Stimulated activated CD4-positive, alpha-beta T cell treated with anti-CD3 and anti-CD28 coated beads, Interleukin-2, amount 100 ng/mL, for 48 hours (primary cell): ENCODE measurements around the gene IFITM1.
"Not testable (repeated sequence)": the region's sequence is repeated elsewhere in the genome, so short reads cannot be mapped to it uniquely, and the experiment has no call there.

Experiments
- DNase-seq, 2 donors: peaks; one replicate each; pipeline ENCODE4 v3.0.0-alpha.2; 2020

The IFITM1 gene

DNA sequence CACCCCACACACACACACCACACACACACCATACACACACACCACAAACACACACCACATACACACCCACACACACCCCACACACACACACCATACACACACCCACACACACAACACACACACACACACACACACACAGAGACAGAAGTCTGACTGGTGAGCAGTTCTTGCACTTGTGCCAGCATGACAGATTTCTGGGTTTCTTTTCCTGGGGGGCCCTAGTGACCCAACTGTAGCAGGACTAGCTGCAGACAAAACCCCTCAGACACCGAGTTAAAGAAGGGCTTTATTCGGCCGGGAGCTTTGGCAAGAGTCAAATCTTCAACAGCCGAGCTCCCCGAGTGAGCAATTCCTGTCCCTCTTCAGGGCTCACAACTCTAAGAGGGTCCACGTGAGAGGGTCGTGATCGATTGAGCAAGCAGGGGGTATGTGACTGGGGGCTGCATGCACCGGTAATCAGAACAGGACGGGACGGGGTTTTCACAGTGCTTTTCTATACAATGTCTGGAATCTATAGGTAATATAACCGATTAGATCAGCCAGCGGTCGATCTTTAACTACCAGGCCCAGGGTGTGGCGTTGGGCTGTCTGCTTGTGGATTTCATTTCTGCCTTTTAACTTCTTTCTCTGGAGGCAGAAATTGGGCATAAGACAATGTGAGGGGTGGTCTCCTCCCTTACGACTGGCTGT, 36.3 kb downstream of the IFITM1 start:
- not testable (repeated sequence) for DNase-seq

DNA sequence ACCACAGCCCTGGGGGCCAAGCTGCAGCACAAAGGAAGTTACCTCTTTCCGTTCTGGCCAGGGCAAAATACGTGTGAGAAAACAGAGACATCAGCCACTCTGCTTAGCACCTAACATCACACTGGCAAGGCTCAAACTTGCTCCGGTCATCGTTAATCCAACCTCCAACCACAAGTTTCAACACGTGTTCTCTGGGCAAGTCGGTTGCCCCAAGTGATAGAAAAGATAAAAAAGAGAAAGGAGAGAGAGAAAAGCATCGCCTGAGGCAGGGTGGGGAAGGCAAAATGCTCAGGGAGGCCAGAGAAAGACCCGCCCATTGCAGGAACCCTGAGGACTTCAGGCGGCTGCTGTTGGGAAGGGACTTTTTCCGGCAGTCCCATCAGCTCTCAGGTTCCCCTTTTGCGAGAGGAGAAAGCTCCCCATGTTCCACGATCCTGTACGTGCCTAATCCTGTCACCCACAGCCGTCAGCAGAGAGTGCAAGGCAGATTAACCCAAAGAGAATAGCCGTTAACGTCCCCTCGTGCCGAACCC, 36.9 kb downstream of the IFITM1 start:
- no peak for DNase-seq

DNA sequence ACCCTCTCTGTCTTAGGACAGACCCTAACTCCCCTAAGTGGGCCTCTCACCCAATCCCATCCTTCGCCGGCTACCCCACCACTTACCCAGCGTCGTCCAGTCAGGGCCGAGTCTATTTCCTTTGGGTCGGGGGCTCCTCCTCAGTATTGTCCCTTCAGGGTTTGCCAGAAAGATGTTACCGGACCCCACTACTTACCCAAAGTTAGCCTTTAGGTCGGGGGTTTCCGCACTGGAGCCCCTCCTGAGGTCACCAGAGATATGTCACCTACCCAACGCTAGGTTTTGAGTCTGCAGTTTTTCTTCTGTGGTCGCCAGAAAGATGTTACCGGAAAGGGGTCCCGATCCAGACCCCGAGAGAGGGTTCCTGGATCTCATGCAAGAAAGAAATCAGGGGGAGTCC, 37.6 kb downstream of the IFITM1 start:
- no peak for DNase-seq

DNA sequence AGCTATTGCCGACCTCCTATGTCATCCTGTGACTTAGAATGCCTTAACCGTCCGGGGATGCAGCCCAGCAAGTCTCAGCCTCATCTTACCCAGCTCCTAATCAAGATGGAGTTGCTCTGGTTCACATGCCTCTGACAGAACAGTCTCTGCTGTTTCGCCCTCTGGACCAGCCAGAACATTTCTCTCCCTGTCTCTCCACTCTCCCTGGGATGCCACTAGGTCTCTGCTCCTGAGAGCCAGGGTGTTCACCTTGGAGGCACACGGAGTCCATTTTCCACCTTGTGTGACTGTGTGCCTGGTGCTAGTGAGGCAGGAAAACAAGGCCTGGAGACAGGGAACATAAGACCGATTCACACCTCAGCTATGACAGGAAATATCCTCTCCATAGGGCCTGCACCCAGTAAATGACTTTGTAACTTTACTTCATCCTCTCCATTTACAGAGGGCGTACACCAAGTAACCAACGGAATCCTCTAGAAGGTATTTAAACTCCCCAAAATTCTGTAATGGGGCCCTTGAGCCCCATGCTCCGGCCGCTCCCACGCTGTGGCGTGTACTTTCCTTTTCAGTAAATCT, 38.7 kb downstream of the IFITM1 start:
- DNase-seq, result no peak

DNA sequence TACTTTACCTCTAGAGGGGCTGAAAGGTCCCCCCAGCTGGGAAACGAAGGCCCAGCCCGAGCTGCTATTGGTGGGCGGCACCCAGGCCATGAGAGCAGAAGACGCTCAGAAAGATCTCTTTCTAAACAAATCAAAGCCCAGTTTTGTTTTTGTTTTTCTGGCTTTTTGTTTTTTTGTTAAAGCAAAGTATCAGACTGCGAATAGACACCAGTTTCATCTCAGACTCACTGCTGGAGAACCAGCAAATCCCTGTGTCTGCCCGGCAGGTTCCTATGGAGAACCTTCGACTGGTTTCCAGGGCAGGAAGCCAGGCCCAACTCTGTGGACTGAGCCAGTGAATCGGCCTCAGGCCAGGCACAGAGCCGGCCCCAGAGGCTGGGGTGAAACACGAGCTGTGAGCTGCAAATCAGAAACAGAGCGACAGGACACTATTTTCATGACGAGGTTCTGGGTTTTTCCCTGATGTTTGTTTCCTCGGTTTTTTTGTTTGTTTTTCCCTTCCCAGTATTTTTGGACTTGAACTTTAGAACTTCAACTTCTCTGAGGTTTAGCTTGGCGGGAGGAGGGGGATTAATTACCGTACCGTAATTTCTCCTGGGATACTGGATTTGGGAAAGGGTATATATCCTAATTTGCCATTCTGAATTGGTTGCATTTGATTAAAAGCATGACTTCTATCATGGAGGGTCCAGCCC, 39.5 kb downstream of the IFITM1 start:
- no peak for DNase-seq

DNA sequence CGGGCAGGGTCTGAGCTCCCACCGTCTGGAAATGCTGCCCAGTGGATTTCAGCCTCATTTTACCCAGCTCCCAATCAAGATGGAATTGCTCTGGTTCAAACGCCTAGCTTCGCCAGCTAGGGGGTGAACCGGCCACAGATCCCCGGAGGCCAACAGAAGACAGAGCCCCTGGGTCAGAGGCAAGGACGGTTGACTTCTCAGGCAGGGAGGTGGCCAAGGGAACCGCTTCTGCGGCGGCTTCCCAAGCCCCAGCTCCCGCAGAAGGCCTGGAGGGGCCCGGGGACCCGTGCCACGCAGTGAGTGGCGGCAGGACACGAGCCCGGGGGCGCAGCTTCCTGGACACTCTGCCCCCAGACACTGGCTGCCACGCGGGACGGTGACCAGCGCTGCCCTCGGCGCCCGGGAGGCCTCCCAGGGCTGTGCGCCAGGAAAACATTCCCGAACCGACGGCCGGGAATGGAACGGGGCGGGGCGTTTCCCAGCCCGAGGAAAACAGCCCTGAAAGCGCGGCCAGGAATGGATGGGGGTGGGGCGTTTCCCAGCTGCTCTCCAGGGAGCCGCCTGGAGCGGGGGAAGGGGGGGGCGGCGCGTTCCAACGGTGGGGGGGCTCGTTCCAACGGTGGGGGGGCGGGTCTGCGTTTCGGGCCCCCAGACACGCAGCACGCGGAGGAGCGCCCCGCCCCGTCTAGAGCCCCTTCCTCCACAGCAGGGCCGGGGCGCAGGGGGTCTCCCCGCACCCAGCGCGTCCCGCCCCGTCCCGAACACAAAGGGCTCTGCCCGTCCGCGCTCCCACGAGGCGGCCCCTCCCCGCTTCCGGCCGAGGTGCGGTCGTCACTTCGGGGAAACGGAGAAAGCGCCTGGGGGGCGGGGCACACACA, 42.0 kb downstream of the IFITM1 start:
- peak; percentile 75 to 84 for DNase-seq

DNA sequence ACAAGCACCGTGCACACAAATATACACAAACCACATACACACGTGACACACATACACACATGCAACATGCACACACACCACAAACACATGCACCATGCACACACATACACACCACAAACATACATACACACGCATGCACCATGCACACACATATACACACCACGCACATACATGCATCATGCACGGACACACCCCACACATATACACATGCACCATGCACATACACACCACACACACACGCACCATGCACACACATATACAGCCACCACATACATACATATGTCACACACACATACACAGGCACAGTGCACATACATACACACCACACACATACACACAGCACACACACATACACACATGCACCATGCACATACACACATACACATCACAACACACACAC, 42.8 kb downstream of the IFITM1 start:
- no peak for DNase-seq

DNA sequence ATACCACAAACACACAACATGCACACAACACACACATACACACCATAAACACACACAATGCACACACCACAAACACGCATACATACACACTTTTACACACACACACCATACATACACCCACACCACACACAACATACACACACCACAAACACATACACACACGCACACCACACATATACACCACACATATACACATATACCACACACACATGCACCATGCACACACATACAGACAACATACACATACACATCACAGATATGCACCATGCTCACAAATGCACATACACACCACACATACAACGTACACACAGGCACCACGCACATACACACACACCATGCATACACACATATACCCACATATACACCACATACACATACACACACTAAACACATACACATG, 43.7 kb downstream of the IFITM1 start:
- DNase-seq, result no peak

DNA sequence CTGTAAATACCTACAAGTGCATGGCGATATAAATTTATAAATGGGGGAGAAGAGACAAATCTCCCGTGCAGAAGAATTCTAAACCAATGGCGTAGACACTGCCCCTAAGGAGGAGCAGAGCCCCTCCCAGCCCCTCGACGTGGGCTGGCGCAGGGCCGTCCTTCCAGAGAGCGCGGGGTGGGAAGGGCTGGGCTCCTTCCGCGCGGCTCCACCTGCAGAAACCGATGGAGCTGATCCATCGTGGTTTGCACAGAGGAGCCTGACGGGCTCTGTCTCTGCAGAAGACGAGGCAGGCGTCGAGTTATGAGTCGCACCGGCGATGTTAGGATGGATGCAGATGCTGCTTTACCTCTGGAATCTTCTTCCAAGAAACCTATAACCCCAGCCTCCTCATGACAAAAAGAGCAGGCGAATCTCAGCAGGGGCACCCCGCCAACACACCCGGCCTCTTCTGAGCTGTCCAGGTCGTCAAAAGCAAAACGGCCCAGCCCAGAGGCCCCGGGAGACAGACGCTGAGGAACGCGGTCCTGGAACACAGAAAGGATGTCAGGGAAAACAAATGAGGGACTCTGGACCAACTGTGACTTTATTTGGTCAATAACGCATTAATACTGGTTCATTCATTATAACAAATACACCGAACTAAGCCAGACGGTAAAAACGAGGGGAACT, 44.4 kb downstream of the IFITM1 start:
- no peak for DNase-seq

DNA sequence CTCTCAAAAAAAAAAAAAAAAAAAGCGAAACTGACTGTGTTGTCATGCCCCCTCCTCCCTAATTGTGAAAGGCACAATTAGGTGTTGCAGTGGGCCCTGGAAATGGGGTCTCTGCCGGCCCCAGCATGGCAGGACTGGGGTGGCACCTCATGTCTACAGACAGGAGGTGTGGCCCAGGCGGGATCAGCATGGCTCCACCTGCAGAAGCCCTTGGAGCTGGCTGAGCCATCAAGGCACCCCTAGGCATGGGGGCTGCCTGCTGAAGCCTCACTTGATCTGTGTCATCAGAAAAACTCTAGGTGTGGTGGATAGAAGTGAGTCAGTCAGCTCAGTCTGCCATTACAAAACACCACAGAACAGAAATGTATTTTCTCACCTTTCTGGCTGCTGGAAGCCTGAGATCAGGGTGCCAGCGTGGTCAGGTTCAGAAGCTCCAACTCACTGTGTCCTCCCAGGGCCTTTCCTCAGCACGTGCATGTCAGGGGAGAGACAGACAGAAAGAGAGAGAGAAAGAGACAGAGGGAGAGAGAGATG, 45.4 kb downstream of the IFITM1 start:
- DNase-seq, result no peak

DNA sequence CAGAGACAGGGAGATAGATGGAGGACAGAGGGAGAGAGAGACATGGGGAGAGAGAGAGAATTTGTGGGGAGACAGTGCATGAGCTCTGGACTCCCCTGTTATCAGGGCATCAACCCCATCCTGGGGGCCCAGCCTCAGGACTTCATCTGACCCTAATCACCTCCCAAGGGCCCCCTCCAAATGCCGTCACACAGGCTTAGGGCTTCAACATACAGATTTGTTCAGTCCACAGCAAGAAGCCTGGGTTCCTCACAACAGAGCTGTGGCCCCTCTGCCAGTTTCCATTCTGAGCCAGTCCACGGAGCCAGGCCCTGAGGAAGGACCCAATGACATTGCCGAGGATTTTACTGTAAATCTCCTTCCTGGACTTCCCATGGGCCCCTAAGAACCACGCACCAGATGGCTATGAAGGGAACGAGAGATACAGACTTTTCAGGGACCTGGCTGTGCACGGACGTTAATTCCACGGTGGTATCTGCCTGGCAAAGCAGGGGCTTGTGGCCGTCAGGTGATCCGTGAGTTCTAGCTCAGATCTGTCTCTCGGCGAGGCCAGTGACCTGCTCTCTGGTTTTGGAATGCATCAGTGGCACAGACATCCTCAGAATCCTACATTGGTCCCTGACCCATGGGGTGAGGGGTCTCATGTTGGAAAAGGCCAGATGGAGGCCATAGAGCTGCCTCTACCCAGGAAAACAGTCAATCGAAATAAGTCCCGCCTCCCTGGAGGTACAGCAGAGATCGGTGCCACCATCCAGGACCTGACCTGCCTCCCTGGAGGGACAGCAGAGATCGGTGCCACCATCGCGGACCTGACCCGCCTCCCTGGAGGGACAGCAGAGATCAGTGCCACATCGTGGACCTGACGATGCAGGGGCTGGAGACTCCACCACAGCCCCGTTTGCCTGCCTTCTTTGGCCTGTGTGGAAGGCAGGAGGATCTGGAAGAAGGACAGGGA, 46.8 kb downstream of the IFITM1 start:
- DNase-seq, result no peak

DNA sequence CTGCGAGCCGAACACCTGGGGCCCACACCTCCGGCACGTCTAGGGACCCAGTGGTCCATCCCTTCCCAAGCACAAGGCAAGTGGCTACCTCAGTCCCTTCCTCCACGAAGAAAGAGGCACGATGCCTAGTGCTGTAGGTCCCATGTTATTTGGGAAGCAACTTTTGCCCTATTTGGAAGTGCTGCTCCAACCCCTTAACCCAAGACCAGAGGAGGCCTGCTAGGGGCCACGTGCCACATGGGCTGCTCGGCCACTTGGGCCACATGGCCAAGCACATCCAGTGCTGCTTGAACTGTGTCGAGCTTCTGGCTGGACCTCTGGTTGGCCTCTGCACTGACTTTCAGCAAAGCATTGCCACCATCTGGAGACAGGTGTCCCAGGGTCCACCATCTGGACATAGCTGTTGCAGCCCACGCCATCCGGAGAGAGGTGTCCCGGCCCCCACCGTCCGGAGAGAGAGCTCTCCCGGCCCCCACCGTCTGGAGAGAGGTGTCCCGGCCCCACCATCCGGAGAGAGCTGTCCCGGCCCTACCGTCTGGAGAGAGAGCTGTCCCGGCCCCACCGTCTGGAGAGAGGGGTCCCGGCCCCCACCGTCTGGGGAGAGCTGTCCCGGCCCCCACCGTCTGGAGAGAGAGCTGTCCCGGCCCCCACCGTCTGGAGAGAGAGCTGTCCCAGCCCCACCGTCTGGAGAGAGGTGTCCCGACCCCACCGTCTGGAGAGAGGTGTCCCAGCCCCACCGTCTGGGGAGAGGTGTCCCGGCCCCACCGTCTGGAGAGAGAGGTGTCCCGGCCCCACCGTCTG, 49.0 kb downstream of the IFITM1 start:
- no peak for DNase-seq

DNA sequence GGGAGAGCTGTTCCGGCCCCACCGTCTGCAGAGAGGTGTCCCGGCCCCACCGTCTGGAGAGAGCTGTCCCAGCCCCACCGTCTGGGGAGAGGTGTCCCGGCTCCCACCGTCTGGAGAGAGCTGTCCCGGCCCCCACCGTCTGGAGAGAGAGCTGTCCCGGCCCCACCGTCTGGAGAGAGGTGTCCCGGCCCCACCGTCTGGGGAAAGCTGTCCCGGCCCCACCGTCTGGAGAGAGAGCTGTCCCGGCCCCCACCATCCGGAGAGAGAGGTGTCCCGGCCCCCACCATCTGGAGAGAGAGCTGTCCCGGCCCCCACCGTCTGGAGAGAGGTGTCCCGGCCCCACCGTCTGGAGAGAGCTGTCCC, 49.6 kb downstream of the IFITM1 start:
- not testable (repeated sequence) for DNase-seq

DNA sequence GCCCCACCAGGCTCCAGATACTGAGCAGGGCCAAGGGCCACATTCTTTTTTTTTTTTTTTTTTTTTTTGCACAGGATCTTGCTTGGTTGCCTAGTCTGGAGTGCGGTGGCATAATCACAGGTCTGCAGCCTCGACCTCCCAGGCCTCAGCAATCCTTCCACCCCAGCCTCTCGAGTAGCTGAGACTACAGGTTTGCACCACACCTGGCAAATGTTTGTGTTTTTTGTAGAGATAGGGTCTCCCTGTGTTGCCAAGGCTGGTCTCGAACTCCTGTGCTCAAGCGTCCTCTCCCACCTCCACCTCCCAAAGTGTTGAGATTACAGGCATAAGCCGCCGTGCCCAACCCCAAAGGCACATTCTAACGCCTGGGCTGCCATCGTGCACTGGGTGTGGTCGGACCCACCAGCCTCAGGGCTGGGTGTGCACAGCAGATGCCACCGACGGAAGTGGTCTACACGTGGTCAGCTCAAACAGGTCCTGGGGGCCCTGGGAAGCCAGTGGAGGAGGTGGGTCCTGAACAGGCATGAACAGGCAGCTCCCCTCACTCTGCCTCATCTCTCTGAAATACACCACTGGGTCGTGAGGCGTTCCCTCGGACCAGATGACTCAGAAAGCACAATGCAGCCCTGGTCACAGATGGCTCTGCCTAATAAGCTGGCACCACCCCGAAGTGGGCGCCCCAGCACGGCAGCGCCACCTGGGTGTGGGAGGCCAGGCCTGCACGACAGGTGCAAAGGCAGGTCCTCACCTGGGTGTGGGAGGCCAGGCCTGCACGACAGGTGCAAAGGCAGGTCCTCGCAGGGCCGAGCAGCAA, 50.3 kb downstream of the IFITM1 start:
- peak; percentile 43 to 46 for DNase-seq
